ENCODE results near the gene ACOX1. TPM values are rescaled to one million over a fixed set of nuclear protein-coding genes. Genes with fewer than 3 reads are reported as not detected.

The ACOX1 gene
- total RNA-seq, 1 donor from 2014 or later, result 54.6 TPM

GRCh38 chr17:76007850-76008165 lies 28.8 kb upstream of the ACOX1 start:
- Mint-ChIP-seq H3K27ac (no peak overlapping the region), H3K36me3 (ENCODE audit: insufficient read depth) (peaks cover 9% of the 10 kb centered on the region), H3K4me1 (ENCODE audit: low read depth) (peaks cover 3% of the 10 kb centered on the region), H3K4me3 (ENCODE audit: low read depth) (no peak overlapping the region), H3K27me3 (no peaks in the 10 kb centered on the region), H3K9me3 (ENCODE audit: low read depth) (no peaks in the 10 kb centered on the region)
- DNase-seq (ENCODE audit: low spot score, unreplicated experiment), result no peak
- no peak for TF ChIP-seq CTCF (IDR thresholded peaks at IDR 0.05; ENCODE audit: unreplicated experiment)

GRCh38 chr17:76007131-76007849 lies 28.3 kb upstream of the ACOX1 start:
- Mint-ChIP-seq H3K9me3 (ENCODE audit: low read depth) (no peaks in the 10 kb centered on the region), H3K27ac (no peak overlapping the region), H3K4me1 (ENCODE audit: low read depth) (peaks cover 4% of the 10 kb centered on the region), H3K36me3 (ENCODE audit: insufficient read depth) (peaks cover 9% of the 10 kb centered on the region), H3K4me3 (ENCODE audit: low read depth) (no peak overlapping the region), H3K27me3 (no peaks in the 10 kb centered on the region)
- DNase-seq (ENCODE audit: low spot score, unreplicated experiment), result no peak
- TF ChIP-seq CTCF (IDR thresholded peaks at IDR 0.05; ENCODE audit: unreplicated experiment), result no peak

- Mint-ChIP-seq H3K9me3 (ENCODE audit: low read depth) (no peaks in the 10 kb centered on the region), H3K36me3 (ENCODE audit: insufficient read depth) (peaks cover 9% of the 10 kb centered on the region), H3K4me3 (ENCODE audit: low read depth) (no peak overlapping the region), H3K4me1 (ENCODE audit: low read depth) (peaks cover 4% of the 10 kb centered on the region), H3K27ac (peak overlapping the region; percentile 41), H3K27me3 (no peaks in the 10 kb centered on the region)
- DNase-seq (ENCODE audit: low spot score, unreplicated experiment), result peak; percentile 73
- peak; percentile 79 for TF ChIP-seq CTCF (IDR thresholded peaks at IDR 0.05; ENCODE audit: unreplicated experiment)
These were observed 26.5 kb upstream of the ACOX1 start for GRCh38 chr17:76005263-76006149.

- Mint-ChIP-seq H3K9me3 (ENCODE audit: low read depth) (no peaks in the 10 kb centered on the region), H3K4me3 (ENCODE audit: low read depth) (no peak overlapping the region), H3K27me3 (no peaks in the 10 kb centered on the region), H3K27ac (no peak overlapping the region), H3K4me1 (ENCODE audit: low read depth) (peaks cover 6% of the 10 kb centered on the region), H3K36me3 (ENCODE audit: insufficient read depth) (peaks cover 9% of the 10 kb centered on the region)
- TF ChIP-seq CTCF (IDR thresholded peaks at IDR 0.05; ENCODE audit: unreplicated experiment), result no peak
- no peak for DNase-seq (ENCODE audit: low spot score, unreplicated experiment)
These were observed 25.8 kb upstream of the ACOX1 start for GRCh38 chr17:76004750-76005262.

- H3K27me3 Mint-ChIP-seq, result no peaks in the 10 kb centered on the region
- no peak overlapping the region for H3K4me3 Mint-ChIP-seq (ENCODE audit: low read depth)
- H3K4me1 Mint-ChIP-seq (ENCODE audit: low read depth), result peaks cover 6% of the 10 kb centered on the region
- peaks cover 9% of the 10 kb centered on the region for H3K36me3 Mint-ChIP-seq (ENCODE audit: insufficient read depth)
- no peak for DNase-seq (ENCODE audit: low spot score, unreplicated experiment)
- H3K27ac Mint-ChIP-seq, result no peak overlapping the region
- no peak for TF ChIP-seq CTCF (IDR thresholded peaks at IDR 0.05; ENCODE audit: unreplicated experiment)
- H3K9me3 Mint-ChIP-seq (ENCODE audit: low read depth), result no peaks in the 10 kb centered on the region
These were observed 24.9 kb upstream of the ACOX1 start for GRCh38 chr17:76003915-76004314.
